Mammary epithelial cell (primary cell): ENCODE results near the gene COL27A1.

Experiments used
- EZH2 ChIP-seq: IDR thresholded peaks from 2 replicates; pipeline ENCODE4 v1.6.1; 2012; ENCODE audit warnings: low read length, inconsistent platforms, borderline replicate concordance
- TF ChIP-seq, protein P1 (sequence below), 2 donors: IDR thresholded peaks in 1 of 2; conservative IDR thresholded peaks in 1 of 2; 2 replicates each; pipeline ENCODE4 v1.5.1; 2011 to 2012; ENCODE audit warnings: inconsistent platforms in 2 of 2, low read length in 2 of 2, mild to moderate bottlenecking in 2 of 2, control low read depth in 1 of 2, low read depth in 1 of 2; ENCODE audit not compliant: insufficient read depth in 1 of 2; ENCODE audit errors: extremely low read depth in 1 of 2

DNA sequence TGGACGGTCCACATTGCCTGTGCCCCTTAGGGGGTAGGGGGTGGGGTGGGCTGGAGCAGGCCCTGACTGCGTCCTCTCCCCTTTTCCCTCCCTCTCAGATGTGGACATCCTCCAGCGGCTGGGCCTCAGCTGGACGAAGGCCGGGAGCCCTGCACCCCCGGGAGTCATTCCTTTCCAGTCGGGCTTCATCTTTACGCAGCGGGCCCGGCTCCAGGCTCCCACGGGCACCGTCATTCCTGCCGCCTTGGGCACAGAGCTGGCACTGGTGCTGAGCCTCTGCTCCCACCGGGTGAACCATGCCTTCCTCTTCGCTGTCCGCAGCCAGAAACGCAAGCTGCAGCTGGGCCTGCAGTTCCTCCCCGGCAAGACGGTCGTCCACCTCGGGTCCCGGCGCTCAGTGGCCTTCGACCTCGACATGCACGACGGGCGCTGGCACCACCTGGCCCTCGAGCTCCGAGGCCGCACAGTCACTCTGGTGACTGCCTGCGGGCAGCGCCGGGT lies 12.3 kb downstream of the COL27A1 start:
- no peak for TF ChIP-seq EZH2
- TF ChIP-seq, protein P1, sequence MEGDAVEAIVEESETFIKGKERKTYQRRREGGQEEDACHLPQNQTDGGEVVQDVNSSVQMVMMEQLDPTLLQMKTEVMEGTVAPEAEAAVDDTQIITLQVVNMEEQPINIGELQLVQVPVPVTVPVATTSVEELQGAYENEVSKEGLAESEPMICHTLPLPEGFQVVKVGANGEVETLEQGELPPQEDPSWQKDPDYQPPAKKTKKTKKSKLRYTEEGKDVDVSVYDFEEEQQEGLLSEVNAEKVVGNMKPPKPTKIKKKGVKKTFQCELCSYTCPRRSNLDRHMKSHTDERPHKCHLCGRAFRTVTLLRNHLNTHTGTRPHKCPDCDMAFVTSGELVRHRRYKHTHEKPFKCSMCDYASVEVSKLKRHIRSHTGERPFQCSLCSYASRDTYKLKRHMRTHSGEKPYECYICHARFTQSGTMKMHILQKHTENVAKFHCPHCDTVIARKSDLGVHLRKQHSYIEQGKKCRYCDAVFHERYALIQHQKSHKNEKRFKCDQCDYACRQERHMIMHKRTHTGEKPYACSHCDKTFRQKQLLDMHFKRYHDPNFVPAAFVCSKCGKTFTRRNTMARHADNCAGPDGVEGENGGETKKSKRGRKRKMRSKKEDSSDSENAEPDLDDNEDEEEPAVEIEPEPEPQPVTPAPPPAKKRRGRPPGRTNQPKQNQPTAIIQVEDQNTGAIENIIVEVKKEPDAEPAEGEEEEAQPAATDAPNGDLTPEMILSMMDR (conservative IDR thresholded peaks at IDR 0.05 in 1 of 2, IDR thresholded peaks at IDR 0.05 in 1 of 2; ENCODE audit: extremely low read depth in 1 of 2, insufficient read depth in 1 of 2, low read depth in 1 of 2, low read length in 2 of 2): no peak
